HEK293T (cell line): ENCODE results near the gene NAPB.

Experiments
- CTBP1 ChIP-seq: fragments of 450-650 bp; IDR thresholded peaks from 2 replicates; pipeline ENCODE4 v1.6.1; 2016; ENCODE audit warnings: borderline replicate concordance
- FOXK2 ChIP-seq: fragments of 450-650 bp; IDR thresholded peaks from 2 replicates; pipeline ENCODE4 v1.6.1; 2016; ENCODE audit warnings: mild to moderate bottlenecking
- HDGF ChIP-seq: fragments of 450-650 bp; IDR thresholded peaks from 2 replicates; pipeline ENCODE4 v1.6.1; 2017; ENCODE audit warnings: antibody characterized with exemption, borderline replicate concordance
- L3MBTL2 ChIP-seq: fragments of 450-650 bp; conservative IDR thresholded peaks from 2 replicates; pipeline ENCODE4 v1.6.1; 2016; ENCODE audit warnings: mild to moderate bottlenecking
- NFRKB ChIP-seq: fragments of 450-650 bp; IDR thresholded peaks from 2 replicates; pipeline ENCODE4 v1.6.1; 2016; ENCODE audit warnings: mild to moderate bottlenecking, moderate library complexity
- SUZ12 ChIP-seq: fragments of 450-650 bp; IDR thresholded peaks from 2 replicates; pipeline ENCODE4 v1.6.1; 2016; ENCODE audit warnings: mild to moderate bottlenecking
- ZNF384 ChIP-seq: fragments of 450-650 bp; IDR thresholded peaks from 2 replicates; pipeline ENCODE4 v1.6.1; 2016

GRCh38 chr20:23358563-23358906 lies 62.8 kb downstream of the NAPB start:
- TF ChIP-seq NFRKB (no peak), HDGF (no peak), L3MBTL2 (no peak), SUZ12 (no peak), ZNF384 (no peak), CTBP1 (no peak), FOXK2 (no peak)
